RKO (cell line): ENCODE measurements around the gene LTF.
"Not testable (repeated sequence)": the region's sequence is repeated elsewhere in the genome, so short reads cannot be mapped to it uniquely, and the experiment has no call there.

Source experiments
- DNase-seq: peaks from one replicate; pipeline ENCODE4 v3.0.0-alpha.2; 2016; ENCODE audit warnings: low spot score

LTF gene

GRCh38 chr3:46464326-46465195 lies at the start of gene LTF:
LTF (minus strand) TSS chr3:46464905; CDS start chr3:46464867, 38 bp downstream.
- DNase-seq: no peak

GRCh38 chr3:46512191-46512749 lies 47.6 kb upstream of the LTF start:
- no peak for DNase-seq

GRCh38 chr3:46509661-46510187 lies 45.0 kb upstream of the LTF start:
- DNase-seq: no peak

GRCh38 chr3:46508850-46509591 lies 44.3 kb upstream of the LTF start:
- DNase-seq: no peak

- no peak for DNase-seq
Measured at GRCh38 chr3:46506526-46506925, 41.8 kb upstream of the LTF start.

GRCh38 chr3:46505953-46506352 lies 41.2 kb upstream of the LTF start:
- no peak for DNase-seq

GRCh38 chr3:46504789-46505188 lies 40.1 kb upstream of the LTF start:
- no peak for DNase-seq

GRCh38 chr3:46503200-46503874 lies 38.6 kb upstream of the LTF start:
- DNase-seq: no peak

GRCh38 chr3:46501702-46502101 lies 37.0 kb upstream of the LTF start:
- DNase-seq: no peak

- DNase-seq: no peak
Measured at GRCh38 chr3:46500656-46501635, 36.2 kb upstream of the LTF start.

GRCh38 chr3:46498916-46499519 lies 34.3 kb upstream of the LTF start:
- no peak for DNase-seq

- DNase-seq: no peak
Measured at GRCh38 chr3:46497556-46498265, 33.0 kb upstream of the LTF start, which contains the start of gene RTP3. RTP3 (plus strand) TSS chr3:46497976; CDS start chr3:46498063, 87 bp downstream.

GRCh38 chr3:46496746-46497555 lies 32.2 kb upstream of the LTF start:
- DNase-seq: no peak

GRCh38 chr3:46495901-46496456 lies 31.3 kb upstream of the LTF start:
- no peak for DNase-seq

- not testable (repeated sequence) for DNase-seq
Measured at GRCh38 chr3:46494491-46494890, 29.8 kb upstream of the LTF start.

GRCh38 chr3:46492890-46493547 lies 28.3 kb upstream of the LTF start:
- DNase-seq: no peak

GRCh38 chr3:46491089-46492070 lies 26.7 kb upstream of the LTF start:
- no peak for DNase-seq
